Cardiac muscle cell (in vitro differentiated cells and primary cell): ENCODE measurements around the gene NNT. TPM values are rescaled to one million over a fixed set of nuclear protein-coding genes. Genes with fewer than 3 reads are reported as not detected.
"Not testable (repeated sequence)": the region's sequence is repeated elsewhere in the genome, so short reads cannot be mapped to it uniquely, and the experiment has no call there.

Experiments
- DNase-seq, 2 donors: peaks; one replicate each; pipeline versions ENCODE4 v3.0.0 to v3.0.0-alpha.2; 2010 to 2017; ENCODE audit warnings: low read depth in 1 of 2, low spot score in 1 of 2
- H3K27ac ChIP-seq: fragments of 200-600 bp; sonication (generic); 2 replicates; pipeline ENCODE4 v1.5.1; 2016
- H3K27me3 ChIP-seq: fragments of 200-600 bp; sonication (generic); 2 replicates; pipeline ENCODE4 v1.6.0; 2016; ENCODE audit warnings: control low read depth
- H3K36me3 ChIP-seq: fragments of 200-600 bp; sonication (generic); 2 replicates; pipeline ENCODE4 v1.5.1; 2016; ENCODE audit warnings: control low read depth
- H3K4me1 ChIP-seq: fragments of 200-600 bp; sonication (generic); 2 replicates; pipeline ENCODE4 v1.8.1; 2017; ENCODE audit warnings: low read depth, mild to moderate bottlenecking, mixed run types
- H3K4me3 ChIP-seq: fragments of 200-600 bp; sonication (generic); 2 replicates; pipeline ENCODE4 v1.5.1; 2016; ENCODE audit warnings: mild to moderate bottlenecking
- H3K9me3 ChIP-seq: fragments of 200-600 bp; sonication (generic); 2 replicates; pipeline ENCODE4 v1.5.1; 2017; ENCODE audit warnings: low read depth, mild to moderate bottlenecking, control low read depth
- CTCF ChIP-seq: IDR thresholded peaks from 2 replicates; pipeline ENCODE4 v1.5.1; 2012; ENCODE audit warnings: low read depth, mild to moderate bottlenecking, low read length
- polyA plus RNA-seq: library from polyadenylated mRNA; unstranded; fragments of >200 nt; fragmentation: Nextera tagmentation; extraction: Ambion mirVana; gene quantifications from 2 replicates; pipeline ENCODE4 v1.2.1, GENCODE V29; 2016
- total RNA-seq: library from RNA; depleted of rRNA; stranded (reverse); fragments of >200 nt; gene quantifications from 2 replicates; pipeline ENCODE4 v1.2.3, GENCODE V29; 2016

The NNT gene
- total and polyA plus RNA-seq, 2 experiments from 2014 or later: 103 to 123 TPM

GRCh38 chr5:43712081-43712480 lies 109.1 kb downstream of the NNT start:
- Histone ChIP-seq H3K27me3 (no peaks in the 10 kb centered on the region), H3K4me3 (no peak overlapping the region), H3K36me3 (no peaks in the 10 kb centered on the region), H3K9me3 (no peaks in the 10 kb centered on the region), H3K27ac (no peak overlapping the region), H3K4me1 (no peaks in the 10 kb centered on the region)
- no peak for DNase-seq
- no peak for TF ChIP-seq CTCF

GRCh38 chr5:43719783-43720182 lies 116.8 kb downstream of the NNT start:
- H3K9me3 ChIP-seq, DNase-seq, H3K36me3 ChIP-seq, H3K27me3 ChIP-seq, H3K27ac ChIP-seq, H3K4me3 ChIP-seq, H3K4me1 ChIP-seq: not testable (repeated sequence)

GRCh38 chr5:43728581-43728980 lies 125.6 kb downstream of the NNT start:
- H3K36me3 ChIP-seq: no peaks in the 10 kb centered on the region
- no peak for DNase-seq
- no peak for TF ChIP-seq CTCF
- H3K9me3 ChIP-seq: no peaks in the 10 kb centered on the region
- no peak overlapping the region for H3K27ac ChIP-seq
- no peaks in the 10 kb centered on the region for H3K4me1 ChIP-seq
- no peak overlapping the region for H3K4me3 ChIP-seq
- H3K27me3 ChIP-seq: no peaks in the 10 kb centered on the region

- no peaks in the 10 kb centered on the region for H3K9me3 ChIP-seq
- H3K36me3 ChIP-seq: no peaks in the 10 kb centered on the region
- peak; percentile 48 for TF ChIP-seq CTCF
- no peak overlapping the region for H3K27ac ChIP-seq
- H3K4me3 ChIP-seq: no peak overlapping the region
- no peaks in the 10 kb centered on the region for H3K4me1 ChIP-seq
- no peaks in the 10 kb centered on the region for H3K27me3 ChIP-seq
- peak; percentile 17 to 64 for DNase-seq
Measured at GRCh38 chr5:43729846-43730478, 127.0 kb downstream of the NNT start.

- no peaks in the 10 kb centered on the region for H3K9me3 ChIP-seq
- no peak overlapping the region for H3K27ac ChIP-seq
- DNase-seq: peak in 1 of 2 donors; percentile 21
- H3K36me3 ChIP-seq: no peaks in the 10 kb centered on the region
- no peak for TF ChIP-seq CTCF
- no peaks in the 10 kb centered on the region for H3K27me3 ChIP-seq
- H3K4me3 ChIP-seq: no peak overlapping the region
- H3K4me1 ChIP-seq: no peaks in the 10 kb centered on the region
Measured at GRCh38 chr5:43730832-43731342, 127.9 kb downstream of the NNT start.

GRCh38 chr5:43731573-43731972 lies 128.6 kb downstream of the NNT start:
- DNase-seq: no peak
- Histone ChIP-seq H3K9me3 (no peaks in the 10 kb centered on the region), H3K27me3 (no peaks in the 10 kb centered on the region), H3K4me3 (no peak overlapping the region), H3K36me3 (no peaks in the 10 kb centered on the region), H3K27ac (no peak overlapping the region), H3K4me1 (no peaks in the 10 kb centered on the region)
- TF ChIP-seq CTCF: no peak

- H3K27ac ChIP-seq, H3K9me3 ChIP-seq, H3K4me1 ChIP-seq, H3K27me3 ChIP-seq, H3K36me3 ChIP-seq, H3K4me3 ChIP-seq, DNase-seq: not testable (repeated sequence)
Measured at GRCh38 chr5:43745923-43746548, 143.1 kb downstream of the NNT start.
